ENCODE results near the gene MAP2K7. TPM values are rescaled to one million over a fixed set of nuclear protein-coding genes. Genes with fewer than 3 reads are reported as not detected.
A peak's percentile ranks its signal among the peaks of the same experiment; 100 is the strongest.
"Not testable (repeated sequence)": the region's sequence is repeated elsewhere in the genome, so short reads cannot be mapped to it uniquely, and the experiment has no call there.

The MAP2K7 gene
- total RNA-seq, 2 experiments from 2014 or later = 36.8 to 37.0 TPM

DNA sequence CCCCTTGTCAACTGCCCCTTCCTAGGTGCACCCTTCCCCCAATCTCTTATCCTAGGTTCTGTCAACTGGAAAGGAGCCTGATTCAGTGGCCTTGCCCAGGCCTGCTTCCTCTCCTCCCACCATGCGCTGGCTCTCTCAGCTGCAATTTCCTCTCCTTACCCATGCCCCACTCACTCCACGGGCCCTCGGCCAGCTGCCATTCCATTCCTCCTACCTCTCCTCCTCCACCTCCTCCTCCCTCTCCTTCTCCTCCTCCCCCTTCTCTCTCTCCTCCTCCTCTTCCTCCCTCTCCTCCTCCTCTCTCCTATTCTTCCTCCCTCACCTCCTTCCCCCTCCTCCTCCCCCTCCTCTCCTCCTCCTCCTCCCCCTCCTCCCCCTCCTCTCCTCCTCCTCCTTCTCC, 49.4 kb downstream of the MAP2K7 start:
- H3K27ac Mint-ChIP-seq = no peak overlapping the region
- DNase-seq (no peak), ATAC-seq (no peak)
- H3K27me3 Mint-ChIP-seq = no peaks in the 10 kb centered on the region
- no peaks in the 10 kb centered on the region for H3K9me3 Mint-ChIP-seq
- no peaks in the 10 kb centered on the region for H3K36me3 Mint-ChIP-seq (ENCODE audit: low read depth)
- intact Hi-C loops (cut with micrococcal nuclease) = no loop called here
- CTCF ChIA-PET = interaction anchor here (2.2 kb wide), 1 partner anchor 8 kb away, joined by 9 read pairs; no protein-coding TSS in a partner anchor
- no peak overlapping the region for H3K4me3 Mint-ChIP-seq
- peaks cover under 1% of the 10 kb centered on the region for H3K4me1 Mint-ChIP-seq (ENCODE audit: low read depth)
- POLR2A ChIA-PET = interaction anchor here (0.9 to 1.0 kb wide), 2 partner anchors 9 to 606 kb away, joined by 3 to 4 read pairs; no protein-coding TSS in a partner anchor
- TF ChIP-seq, protein P1, sequence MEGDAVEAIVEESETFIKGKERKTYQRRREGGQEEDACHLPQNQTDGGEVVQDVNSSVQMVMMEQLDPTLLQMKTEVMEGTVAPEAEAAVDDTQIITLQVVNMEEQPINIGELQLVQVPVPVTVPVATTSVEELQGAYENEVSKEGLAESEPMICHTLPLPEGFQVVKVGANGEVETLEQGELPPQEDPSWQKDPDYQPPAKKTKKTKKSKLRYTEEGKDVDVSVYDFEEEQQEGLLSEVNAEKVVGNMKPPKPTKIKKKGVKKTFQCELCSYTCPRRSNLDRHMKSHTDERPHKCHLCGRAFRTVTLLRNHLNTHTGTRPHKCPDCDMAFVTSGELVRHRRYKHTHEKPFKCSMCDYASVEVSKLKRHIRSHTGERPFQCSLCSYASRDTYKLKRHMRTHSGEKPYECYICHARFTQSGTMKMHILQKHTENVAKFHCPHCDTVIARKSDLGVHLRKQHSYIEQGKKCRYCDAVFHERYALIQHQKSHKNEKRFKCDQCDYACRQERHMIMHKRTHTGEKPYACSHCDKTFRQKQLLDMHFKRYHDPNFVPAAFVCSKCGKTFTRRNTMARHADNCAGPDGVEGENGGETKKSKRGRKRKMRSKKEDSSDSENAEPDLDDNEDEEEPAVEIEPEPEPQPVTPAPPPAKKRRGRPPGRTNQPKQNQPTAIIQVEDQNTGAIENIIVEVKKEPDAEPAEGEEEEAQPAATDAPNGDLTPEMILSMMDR (IDR thresholded peaks at IDR 0.05) = no peak

DNA sequence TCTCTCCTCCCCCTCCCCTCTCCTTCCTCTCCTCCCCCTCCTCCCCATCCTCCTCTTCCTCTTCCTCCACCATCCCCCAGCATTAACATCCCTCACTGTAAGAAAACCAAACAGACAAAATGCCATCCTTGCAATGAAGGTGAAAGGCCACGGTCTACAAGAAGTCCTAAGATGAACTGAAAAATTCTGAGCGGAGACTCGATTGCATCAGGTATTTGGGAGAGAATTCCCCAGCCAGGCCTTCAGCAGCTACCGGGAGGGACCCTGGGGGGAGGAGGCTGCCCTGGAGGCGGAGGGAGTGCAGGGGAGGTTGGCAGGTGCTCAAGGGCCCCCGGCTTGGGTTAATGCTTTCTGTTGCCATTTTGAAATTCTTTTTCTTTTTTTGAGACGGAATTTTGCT, 49.9 kb downstream of the MAP2K7 start:
- H3K4me3 Mint-ChIP-seq = no peak overlapping the region
- H3K4me1 Mint-ChIP-seq (ENCODE audit: low read depth) = no peaks in the 10 kb centered on the region
- no peaks in the 10 kb centered on the region for H3K27me3 Mint-ChIP-seq
- no peak for ATAC-seq
- TF ChIP-seq, protein P1 (IDR thresholded peaks at IDR 0.05) = no peak
- ChIA-PET POLR2A (interaction anchor here (0.7 to 1.0 kb wide), 3 partner anchors 8 to 605 kb away, joined by 3 to 4 read pairs (median 3); no protein-coding TSS in a partner anchor), CTCF (interaction anchor here (2.2 kb wide), 1 partner anchor 9 kb away, joined by 9 read pairs; no protein-coding TSS in a partner anchor)
- no peaks in the 10 kb centered on the region for H3K36me3 Mint-ChIP-seq (ENCODE audit: low read depth)
- intact Hi-C loops (cut with micrococcal nuclease) = no loop called here
- no peak overlapping the region for H3K27ac Mint-ChIP-seq
- DNase-seq = no peak
- no peaks in the 10 kb centered on the region for H3K9me3 Mint-ChIP-seq

DNA sequence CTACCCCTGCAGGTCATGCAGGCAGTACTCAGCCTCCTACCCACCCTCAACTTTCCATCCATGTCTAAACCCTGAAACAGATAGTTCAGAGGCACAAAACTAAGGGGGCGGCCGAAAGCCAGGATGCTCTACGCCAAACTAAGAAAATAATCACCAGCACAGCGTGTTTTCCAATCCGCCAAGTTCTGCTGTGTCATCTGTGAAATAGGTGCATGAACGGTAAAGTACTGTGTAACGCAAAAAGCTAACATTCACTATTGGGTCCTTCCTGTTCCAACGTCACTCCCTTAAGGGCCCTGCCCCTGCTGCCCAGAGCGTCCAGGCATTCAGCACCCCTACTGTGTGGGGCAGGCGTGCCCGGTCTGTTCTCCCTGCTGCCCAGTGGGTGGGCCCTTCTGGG, 52.0 kb downstream of the MAP2K7 start:
- intact Hi-C loops (cut with micrococcal nuclease) = no loop called here
- no peaks in the 10 kb centered on the region for H3K27me3 Mint-ChIP-seq
- peak; percentile 24 for ATAC-seq

DNA sequence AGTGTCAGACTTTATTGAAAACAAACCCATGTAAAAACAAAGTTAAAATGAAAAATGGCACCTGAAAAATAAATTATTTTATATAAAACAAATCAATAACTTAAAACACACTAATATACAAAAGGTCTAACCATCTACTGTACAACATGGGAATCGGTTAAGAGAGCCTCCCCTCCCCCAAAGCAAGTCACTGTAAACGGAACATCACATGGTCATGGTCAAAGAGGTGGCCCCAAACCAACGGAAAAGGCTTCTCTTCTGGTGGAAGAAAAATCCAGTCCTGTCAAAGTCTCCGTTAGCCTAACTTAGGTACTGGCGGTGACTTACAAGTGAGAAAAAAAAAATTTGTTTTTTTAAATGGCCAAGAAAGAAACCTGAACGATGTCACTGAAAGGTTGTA, 55.5 kb downstream of the MAP2K7 start:
- no peak overlapping the region for H3K4me3 Mint-ChIP-seq
- CTCF ChIA-PET = interaction anchor here (1.6 to 2.2 kb wide), 3 partner anchors 11 to 15 kb away, joined by 4 to 8 read pairs (median 5); no protein-coding TSS in a partner anchor
- POLR2A ChIA-PET = interaction anchor here (0.6 to 1.7 kb wide), 3 partner anchors 9 to 911 kb away, joined by 3 to 5 read pairs (median 3); no protein-coding TSS in a partner anchor
- no peak overlapping the region for H3K27ac Mint-ChIP-seq
- no peaks in the 10 kb centered on the region for H3K27me3 Mint-ChIP-seq
- H3K36me3 Mint-ChIP-seq (ENCODE audit: low read depth) = peaks cover 8% of the 10 kb centered on the region
- DNase-seq = no peak
- ATAC-seq = no peak
- intact Hi-C loops (cut with micrococcal nuclease) = no loop called here
- TF ChIP-seq, protein P1 (IDR thresholded peaks at IDR 0.05) = no peak
- peaks cover 3% of the 10 kb centered on the region for H3K4me1 Mint-ChIP-seq (ENCODE audit: low read depth)
- no peaks in the 10 kb centered on the region for H3K9me3 Mint-ChIP-seq

More for the DNA sequence above, 52.0 kb downstream of the MAP2K7 start:
- no peak for DNase-seq
- Mint-ChIP-seq H3K4me1 (ENCODE audit: low read depth) (peaks cover 3% of the 10 kb centered on the region), H3K27ac (no peak overlapping the region), H3K9me3 (no peaks in the 10 kb centered on the region), H3K36me3 (ENCODE audit: low read depth) (no peaks in the 10 kb centered on the region), H3K4me3 (no peak overlapping the region)
- ChIA-PET POLR2A (no interaction called here), CTCF (interaction anchor here (1.2 kb wide), 1 partner anchor 12 kb away, joined by 3 read pairs; the partner anchor contains the start of gene TIMM44)
- TF ChIP-seq, protein P1 (IDR thresholded peaks at IDR 0.05) = no peak

DNA sequence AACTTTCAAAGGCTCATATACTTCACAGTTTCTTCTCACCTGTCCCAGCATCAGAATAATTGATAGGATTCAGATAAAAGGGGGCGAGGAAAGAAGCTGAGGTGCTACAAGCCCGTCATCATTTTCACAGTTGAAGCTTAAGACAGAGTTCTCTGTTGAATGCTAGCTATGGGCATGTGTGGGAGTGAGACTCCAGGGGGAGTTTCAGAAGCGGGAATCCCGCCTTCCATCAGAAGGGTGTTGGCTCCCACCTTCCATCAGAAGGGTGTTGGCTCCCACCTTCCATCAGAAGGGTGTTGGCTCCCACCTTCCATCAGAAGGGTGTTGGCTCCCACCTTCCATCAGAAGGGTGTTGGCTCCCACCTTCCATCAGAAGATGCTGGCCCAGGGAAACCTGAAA, 57.4 kb downstream of the MAP2K7 start:
- H3K27me3 Mint-ChIP-seq; H3K4me1 Mint-ChIP-seq (ENCODE audit: low read depth); intact Hi-C loops (cut with micrococcal nuclease); H3K4me3 Mint-ChIP-seq; DNase-seq; ATAC-seq; H3K27ac Mint-ChIP-seq; H3K9me3 Mint-ChIP-seq: not testable (repeated sequence)
- peaks cover 12% of the 10 kb centered on the region for H3K36me3 Mint-ChIP-seq (ENCODE audit: low read depth)
- ChIA-PET POLR2A (interaction anchor here (1.7 kb wide), 1 partner anchor 7 kb away, joined by 3 read pairs; no protein-coding TSS in a partner anchor), CTCF (interaction anchor here (1.2 kb wide), 1 partner anchor 16 kb away, joined by 3 read pairs; no protein-coding TSS in a partner anchor)
